ENCODE results near the gene OR8B8. TPM values are rescaled to one million over a fixed set of nuclear protein-coding genes. Genes with fewer than 3 reads are reported as not detected.
"Not testable (repeated sequence)": the region's sequence is repeated elsewhere in the genome, so short reads cannot be mapped to it uniquely, and the experiment has no call there.

The OR8B8 gene
- total RNA-seq, 3 donors from 2014 or later = not detected

GRCh38 chr11:124467381-124467927, 22.0 kb upstream of the OR8B8 start:
- Histone ChIP-seq H3K36me3 (ENCODE audit: low read depth) (no peaks in the 10 kb centered on the region), H3K9me3 (no peaks in the 10 kb centered on the region), H3K4me3 (no peak overlapping the region), H3K4me1 (ENCODE audit: low read depth) (no peaks in the 10 kb centered on the region)
- intact Hi-C loops (cut with DNase I, micrococcal nuclease) = no loop called here
- DNase-seq (no peak), ATAC-seq (no peak)
- TF ChIP-seq CTCF (IDR thresholded peaks at IDR 0.05) = no peak

- intact Hi-C loops (cut with DNase I, micrococcal nuclease) = no loop called here
- H3K36me3 ChIP-seq (ENCODE audit: low read depth) = no peaks in the 10 kb centered on the region
- H3K4me3 ChIP-seq = no peak overlapping the region
- ATAC-seq (no peak), DNase-seq (no peak)
- H3K4me1 ChIP-seq (ENCODE audit: low read depth) = no peaks in the 10 kb centered on the region
- no peaks in the 10 kb centered on the region for H3K9me3 ChIP-seq
- TF ChIP-seq CTCF (IDR thresholded peaks at IDR 0.05) = no peak
Measured at GRCh38 chr11:124465368-124465767, 19.9 kb upstream of the OR8B8 start.

DNA sequence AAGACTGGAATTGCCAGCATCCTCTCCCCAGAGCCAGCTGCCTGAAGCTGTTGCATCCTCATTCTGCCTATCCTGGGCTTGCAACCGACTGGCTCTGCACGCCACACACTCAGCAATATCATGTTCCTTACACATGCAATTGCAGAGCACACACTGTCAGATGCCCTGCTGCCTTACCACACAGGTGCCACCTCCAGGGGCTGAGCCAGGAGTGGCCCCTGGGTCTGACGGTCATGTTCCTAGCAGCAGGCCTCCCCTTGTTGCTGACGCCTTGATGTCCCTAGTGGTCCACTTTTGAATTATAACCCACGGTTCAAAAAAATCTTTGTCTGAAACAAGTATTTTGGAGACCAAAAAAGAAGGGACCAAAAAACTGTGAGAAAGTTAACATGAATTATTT, 18.5 kb upstream of the OR8B8 start:
- TF ChIP-seq CTCF (IDR thresholded peaks at IDR 0.05) = no peak
- Histone ChIP-seq H3K9me3 (no peaks in the 10 kb centered on the region), H3K36me3 (ENCODE audit: low read depth) (no peaks in the 10 kb centered on the region), H3K4me3 (no peak overlapping the region), H3K4me1 (ENCODE audit: low read depth) (no peaks in the 10 kb centered on the region)
- DNase-seq = no peak
- ATAC-seq = no peak
- intact Hi-C loops (cut with DNase I, micrococcal nuclease) = no loop called here

DNA sequence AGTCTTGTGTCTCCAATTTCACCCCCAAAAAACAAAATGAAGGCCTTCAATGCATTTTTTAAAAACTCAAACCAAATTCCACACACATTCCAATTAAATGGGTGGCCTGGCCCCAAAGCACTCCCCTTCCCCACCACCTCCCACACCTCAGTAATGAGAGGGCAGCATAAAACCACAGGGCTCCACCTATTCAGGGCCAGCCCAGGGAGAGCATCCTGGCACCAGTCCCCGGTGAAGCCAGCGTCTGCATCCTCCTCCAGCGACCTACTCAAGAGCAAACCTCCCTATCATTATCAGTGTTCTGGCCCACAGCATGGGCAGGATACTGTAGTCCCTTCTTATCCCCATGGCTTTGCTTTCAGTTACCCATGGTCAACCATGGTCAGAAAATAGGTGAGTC, 17.8 kb upstream of the OR8B8 start:
- no peak for ATAC-seq
- intact Hi-C loops (cut with DNase I, micrococcal nuclease) = no loop called here
- Histone ChIP-seq H3K9me3 (no peaks in the 10 kb centered on the region), H3K4me1 (ENCODE audit: low read depth) (no peaks in the 10 kb centered on the region), H3K36me3 (ENCODE audit: low read depth) (no peaks in the 10 kb centered on the region), H3K4me3 (no peak overlapping the region)
- no peak for TF ChIP-seq CTCF (IDR thresholded peaks at IDR 0.05)
- DNase-seq = no peak

- Histone ChIP-seq H3K36me3 (ENCODE audit: low read depth) (no peaks in the 10 kb centered on the region), H3K4me1 (ENCODE audit: low read depth) (no peaks in the 10 kb centered on the region), H3K9me3 (no peaks in the 10 kb centered on the region), H3K4me3 (no peak overlapping the region)
- DNase-seq = no peak
- no peak for TF ChIP-seq CTCF (IDR thresholded peaks at IDR 0.05)
- intact Hi-C loops (cut with DNase I, micrococcal nuclease) = no loop called here
- no peak for ATAC-seq
Measured at GRCh38 chr11:124460459-124460858, 15.0 kb upstream of the OR8B8 start.

- ATAC-seq; H3K4me3 ChIP-seq; DNase-seq; H3K9me3 ChIP-seq; H3K4me1 ChIP-seq (ENCODE audit: low read depth); intact Hi-C loops (cut with DNase I, micrococcal nuclease); H3K36me3 ChIP-seq (ENCODE audit: low read depth): not testable (repeated sequence)
Measured at GRCh38 chr11:124459379-124459778, 13.9 kb upstream of the OR8B8 start.
